SIG-M5 treated with dmso at 0.1 percent for 504 hours (cell line): ENCODE results near the gene MACROD2.
"Not testable (repeated sequence)": the region's sequence is repeated elsewhere in the genome, so short reads cannot be mapped to it uniquely, and the experiment has no call there.

ENCODE experiments used
- DNase-seq: peaks from one replicate; lab custom pipeline; 2025; ENCODE audit not compliant: unreplicated experiment; lab: John Stamatoyannopoulos, UW

MACROD2 gene

GRCh38 chr20:14259689-14260088, 264.4 kb downstream of the MACROD2 start:
- no peak for DNase-seq

DNA sequence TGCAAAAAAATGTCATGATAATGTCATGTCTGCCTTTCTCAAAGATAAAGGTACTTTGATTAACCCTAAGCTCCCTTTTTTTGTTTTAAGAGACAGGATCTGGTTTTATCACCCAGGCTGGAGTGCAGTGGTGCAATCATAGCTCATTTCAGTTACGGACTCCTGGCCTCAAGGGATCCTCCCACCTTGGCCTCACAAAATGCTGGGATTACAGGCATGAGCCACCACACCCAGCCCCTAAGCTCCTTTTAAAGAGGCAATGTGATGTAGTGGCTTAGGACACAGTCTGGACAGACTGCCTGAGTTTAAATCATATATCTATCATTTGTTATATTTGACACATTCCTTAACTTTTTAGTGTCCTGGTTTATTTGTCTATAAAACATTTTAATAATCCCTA, 265.1 kb downstream of the MACROD2 start:
- DNase-seq = no peak

GRCh38 chr20:14264869-14265268, 269.6 kb downstream of the MACROD2 start:
- peak; percentile 2 for DNase-seq

DNA sequence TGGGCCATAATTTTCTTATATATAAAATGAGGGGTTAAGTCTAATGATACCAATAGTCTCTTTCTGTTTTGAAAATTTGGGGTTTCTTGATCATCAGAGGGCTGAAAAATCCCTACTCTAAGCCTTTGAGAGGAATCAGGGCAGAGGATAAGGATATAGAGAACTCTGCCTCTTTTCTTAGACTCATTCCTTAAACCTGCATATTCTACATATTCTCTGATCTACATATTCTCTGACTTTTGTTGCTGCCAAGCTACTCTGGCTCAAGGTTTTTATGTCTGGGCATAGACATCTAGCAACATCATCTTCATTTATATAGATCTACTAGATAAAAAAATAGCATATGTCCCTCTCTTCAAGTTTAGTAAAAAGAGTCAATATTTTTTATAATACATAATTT, 270.9 kb downstream of the MACROD2 start:
- DNase-seq = no peak

DNA sequence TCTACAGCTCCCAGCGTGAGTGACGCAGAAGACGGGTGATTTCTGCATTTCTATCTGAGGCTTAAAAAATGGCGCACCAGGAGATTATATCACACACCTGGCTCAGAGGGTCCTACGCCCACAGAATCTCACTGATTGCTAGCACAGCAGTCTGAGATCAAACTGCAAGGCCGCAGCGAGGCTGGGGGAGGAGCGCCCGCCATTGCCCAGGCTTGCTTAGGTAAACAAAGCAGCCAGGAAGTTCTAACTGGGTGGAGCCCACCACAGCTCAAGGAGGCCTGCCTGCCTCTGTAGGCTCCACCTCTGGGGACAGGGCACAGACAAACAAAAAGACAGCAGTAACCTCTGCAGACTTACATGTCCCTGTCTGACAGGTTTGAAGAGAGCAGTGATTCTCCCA, 275.4 kb downstream of the MACROD2 start:
- not testable (repeated sequence) for DNase-seq

DNA sequence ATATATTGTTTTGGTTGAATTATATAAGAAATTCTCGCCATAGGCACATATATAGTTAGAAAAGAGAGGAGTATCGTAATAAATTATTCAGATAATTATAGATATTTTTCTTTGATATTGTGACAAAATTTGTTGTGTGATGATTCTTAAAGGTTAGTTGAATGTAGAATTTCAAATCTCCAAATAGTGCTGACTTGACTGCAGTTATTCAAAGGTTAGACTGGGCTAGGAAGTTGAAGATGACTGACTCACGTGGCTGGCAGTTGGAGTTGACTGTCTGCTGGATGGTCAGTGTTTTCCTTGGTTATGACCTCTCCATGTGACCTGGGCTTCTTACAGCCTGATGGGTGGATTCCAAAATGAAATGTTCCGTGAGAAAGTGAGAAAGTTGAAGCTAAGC, 286.8 kb downstream of the MACROD2 start:
- no peak for DNase-seq

- DNase-seq = no peak
These were observed 289.1 kb downstream of the MACROD2 start for GRCh38 chr20:14284443-14284842.

DNA sequence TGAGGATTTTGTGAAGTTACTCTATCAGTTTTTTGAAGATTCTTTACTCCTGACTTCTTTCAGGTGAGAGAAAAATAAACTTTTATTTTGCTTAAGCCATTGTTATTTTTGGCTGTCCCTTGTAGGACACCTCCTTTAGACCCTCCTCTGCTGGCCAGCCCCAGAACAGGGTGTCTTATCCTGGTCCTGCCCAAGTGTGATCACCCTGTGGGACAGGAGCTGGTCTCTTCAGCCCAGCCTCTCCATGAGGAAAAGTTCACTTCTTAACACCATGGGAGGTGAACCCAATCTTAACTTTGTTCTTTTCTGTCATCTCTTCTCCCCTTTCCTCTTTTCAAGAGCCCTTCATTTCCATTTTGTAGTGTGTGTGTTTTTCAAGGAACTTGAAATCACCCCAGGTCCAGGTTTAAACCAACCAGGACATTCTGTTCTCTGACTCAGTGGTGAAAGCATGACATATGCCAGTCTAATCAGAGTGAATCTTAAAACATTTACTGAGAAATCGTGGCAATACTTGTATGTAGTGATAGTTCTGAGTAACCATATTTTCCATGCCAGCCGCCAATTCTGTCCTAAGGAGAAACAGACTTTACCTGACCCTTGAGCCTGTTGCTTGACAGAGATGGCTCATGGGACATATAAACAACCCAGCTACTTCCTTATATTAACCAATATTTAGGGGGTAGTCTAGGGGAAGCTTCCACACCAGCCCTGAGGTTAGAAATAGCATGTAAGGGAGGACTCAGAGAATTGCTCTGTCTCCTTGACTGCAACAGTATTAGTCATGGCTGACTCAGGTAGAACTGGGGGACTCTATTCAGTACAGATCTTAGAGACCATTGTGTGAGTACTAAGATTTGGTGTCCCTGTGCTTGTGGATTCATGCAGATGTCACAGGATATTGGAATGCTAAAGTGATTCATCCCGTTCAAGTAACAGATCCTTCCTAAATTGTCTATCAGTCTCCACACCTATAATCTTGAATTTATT, 293.3 kb downstream of the MACROD2 start:
- no peak for DNase-seq

DNA sequence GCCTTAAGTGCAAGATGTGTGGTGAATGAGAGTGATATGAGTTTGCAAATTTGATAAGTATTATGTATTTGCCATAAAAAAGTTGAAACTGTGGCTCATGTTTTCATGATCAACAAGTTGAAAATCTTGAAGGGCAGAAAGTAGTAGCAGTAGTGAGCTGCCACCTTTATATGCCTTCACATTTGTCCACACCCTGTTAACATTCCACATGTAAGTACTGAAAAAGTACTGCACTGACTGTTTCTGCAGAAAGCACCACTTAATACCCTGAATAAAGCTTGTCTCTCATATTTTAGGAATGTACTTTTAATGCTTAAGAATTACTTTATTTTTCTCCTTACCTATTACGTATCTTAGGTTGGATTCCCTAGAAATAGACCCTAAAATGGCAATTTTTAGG, 296.2 kb downstream of the MACROD2 start:
- no peak for DNase-seq

- DNase-seq = no peak
These were observed 299.9 kb downstream of the MACROD2 start for GRCh38 chr20:14295238-14295637.

DNA sequence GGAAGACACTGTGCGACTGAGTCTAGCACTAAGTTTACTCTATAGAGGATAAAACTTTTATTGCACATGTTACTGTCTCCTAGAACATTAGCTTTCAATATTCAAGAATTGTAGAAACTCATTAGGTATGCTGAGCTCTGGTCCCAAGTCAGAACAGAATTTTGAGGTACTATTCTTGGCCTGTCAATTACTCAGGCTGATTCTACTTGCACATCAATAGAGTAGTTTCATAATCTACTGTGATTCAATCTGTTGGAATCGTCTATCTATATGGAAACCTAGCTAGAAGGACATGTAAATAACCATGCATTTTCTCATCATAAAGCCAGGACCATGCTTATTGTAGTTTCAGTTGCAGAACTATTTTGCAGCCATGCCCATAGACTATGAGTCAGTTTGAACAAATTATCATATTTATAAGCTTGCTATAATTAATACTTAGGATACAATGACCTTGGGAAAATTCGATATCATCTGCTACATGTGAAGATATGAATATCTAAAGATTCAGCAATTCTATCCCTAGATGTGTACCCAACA, 300.5 kb downstream of the MACROD2 start:
- DNase-seq = no peak

DNA sequence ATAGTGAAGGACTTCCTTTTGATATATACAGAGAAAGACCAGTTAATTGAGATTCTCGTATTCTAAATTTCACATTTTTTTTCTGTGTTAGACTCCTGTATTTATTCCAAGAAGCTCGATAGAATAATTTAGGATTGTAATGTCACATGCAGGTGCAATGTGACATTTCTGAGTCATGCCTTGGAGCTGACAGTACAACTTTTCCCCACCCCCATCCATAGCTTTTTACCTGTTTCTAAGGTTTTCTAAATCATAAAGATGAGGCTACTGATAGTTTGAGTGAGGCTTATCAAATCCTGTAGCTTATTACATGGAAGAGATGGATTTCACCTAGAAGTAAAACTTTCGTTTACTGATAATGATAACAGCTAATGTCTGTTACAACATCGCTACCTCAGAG, 304.5 kb downstream of the MACROD2 start:
- DNase-seq = no peak

DNA sequence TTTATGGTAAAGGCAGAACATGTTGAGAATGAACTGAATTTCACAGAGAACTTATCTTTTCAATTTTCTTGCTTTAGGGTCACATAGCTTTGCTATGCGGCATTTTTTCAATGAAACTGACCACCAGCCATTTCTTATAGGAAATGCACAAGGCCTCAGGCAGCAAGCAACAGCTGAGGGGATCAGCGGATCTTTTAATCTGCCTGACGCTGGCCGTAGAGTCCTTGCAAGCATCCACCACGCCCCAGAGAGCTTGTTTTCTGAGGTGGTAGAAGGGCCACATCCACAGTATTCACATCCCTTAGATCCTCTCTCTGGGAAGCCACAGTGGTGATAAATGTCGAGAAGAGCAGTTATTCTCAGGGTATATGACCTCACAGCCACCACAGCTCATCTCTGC, 307.8 kb downstream of the MACROD2 start:
- no peak for DNase-seq

- no peak for DNase-seq
These were observed 308.3 kb downstream of the MACROD2 start for GRCh38 chr20:14303651-14304050.

GRCh38 chr20:14304472-14304871, 309.2 kb downstream of the MACROD2 start:
- DNase-seq = no peak

DNA sequence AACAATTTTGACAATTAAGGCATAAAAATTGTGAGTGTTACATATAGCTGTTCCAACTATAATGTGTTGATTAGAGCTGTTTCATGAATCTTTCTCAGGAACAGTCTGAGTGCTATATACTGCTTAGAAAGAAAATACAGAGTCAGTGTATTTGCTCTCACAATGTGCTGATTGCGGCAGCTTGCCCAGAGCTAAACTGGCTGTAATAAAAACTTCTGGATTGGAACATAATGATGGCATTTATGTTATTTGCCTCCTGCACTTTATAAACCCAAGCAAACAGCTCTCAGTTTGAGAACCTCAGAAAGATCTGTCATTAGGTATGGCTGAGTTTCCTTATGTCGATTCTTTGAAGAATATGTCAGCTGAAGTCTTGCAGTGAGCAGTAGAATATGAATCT, 312.6 kb downstream of the MACROD2 start:
- no peak for DNase-seq

- no peak for DNase-seq
These were observed 315.8 kb downstream of the MACROD2 start for GRCh38 chr20:14310977-14311627.

DNA sequence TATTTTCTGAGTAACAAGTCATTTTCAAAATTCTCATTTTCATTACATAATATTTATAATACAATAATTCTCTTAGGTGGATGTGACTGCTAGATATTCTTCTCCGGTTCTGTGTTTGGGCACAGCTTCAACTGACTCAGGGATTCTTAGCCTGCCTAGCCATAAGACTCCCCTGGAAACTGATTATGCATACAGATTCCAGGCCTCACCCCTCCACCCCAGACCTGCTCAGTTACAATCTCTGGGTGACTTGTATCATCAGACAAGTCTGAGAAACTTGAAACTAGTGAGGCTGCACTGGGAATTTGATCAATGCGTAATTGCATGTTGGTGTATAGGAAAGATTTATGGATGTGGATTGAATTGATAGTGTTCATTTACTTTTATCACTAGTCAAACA, 316.7 kb downstream of the MACROD2 start:
- no peak for DNase-seq

GRCh38 chr20:14313341-14314020, 318.2 kb downstream of the MACROD2 start:
- DNase-seq = no peak

- no peak for DNase-seq
These were observed 324.4 kb downstream of the MACROD2 start for GRCh38 chr20:14319704-14320103.

DNA sequence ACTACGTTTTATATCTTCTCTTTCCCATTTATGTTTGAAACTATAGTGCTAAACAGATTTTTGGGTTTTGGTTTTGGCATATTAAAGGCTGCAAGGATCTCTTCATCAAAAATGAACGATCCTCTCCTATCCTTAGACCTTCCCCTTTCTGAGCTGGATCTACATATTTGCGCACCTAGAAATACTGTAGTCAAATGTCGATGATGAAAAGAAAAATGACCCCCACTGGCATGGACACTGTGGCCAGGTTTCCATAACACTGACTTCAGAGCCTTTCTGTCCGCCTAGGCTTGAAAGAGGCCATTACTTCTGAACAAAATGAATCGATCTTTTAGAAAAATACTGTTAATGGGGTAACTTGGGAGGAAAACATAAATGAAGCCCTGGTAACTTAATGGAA, 336.3 kb downstream of the MACROD2 start:
- DNase-seq = no peak
